Testis (tissue), 2 donors: ENCODE data around the gene AARSD1.

Experiments
- POLR2A ChIP-seq: fragments of 450-650 bp; IDR thresholded peaks from one replicate; pipeline ENCODE4 v1.6.1; 2017; ENCODE audit warnings: antibody characterized with exemption, mild to moderate bottlenecking, moderate library complexity
- TF ChIP-seq, protein P1 (sequence below), 3 experiments: fragments of 450-650 bp in 2 of 3; fragments of 200-600 bp in 1 of 3; sonication (generic) in 1 of 3; IDR thresholded peaks; one replicate each; pipeline ENCODE4 v1.5.1; 2016 to 2019; ENCODE audit warnings: antibody characterized with exemption in 3 of 3, mild to moderate bottlenecking in 2 of 3, moderate library complexity in 1 of 3

DNA sequence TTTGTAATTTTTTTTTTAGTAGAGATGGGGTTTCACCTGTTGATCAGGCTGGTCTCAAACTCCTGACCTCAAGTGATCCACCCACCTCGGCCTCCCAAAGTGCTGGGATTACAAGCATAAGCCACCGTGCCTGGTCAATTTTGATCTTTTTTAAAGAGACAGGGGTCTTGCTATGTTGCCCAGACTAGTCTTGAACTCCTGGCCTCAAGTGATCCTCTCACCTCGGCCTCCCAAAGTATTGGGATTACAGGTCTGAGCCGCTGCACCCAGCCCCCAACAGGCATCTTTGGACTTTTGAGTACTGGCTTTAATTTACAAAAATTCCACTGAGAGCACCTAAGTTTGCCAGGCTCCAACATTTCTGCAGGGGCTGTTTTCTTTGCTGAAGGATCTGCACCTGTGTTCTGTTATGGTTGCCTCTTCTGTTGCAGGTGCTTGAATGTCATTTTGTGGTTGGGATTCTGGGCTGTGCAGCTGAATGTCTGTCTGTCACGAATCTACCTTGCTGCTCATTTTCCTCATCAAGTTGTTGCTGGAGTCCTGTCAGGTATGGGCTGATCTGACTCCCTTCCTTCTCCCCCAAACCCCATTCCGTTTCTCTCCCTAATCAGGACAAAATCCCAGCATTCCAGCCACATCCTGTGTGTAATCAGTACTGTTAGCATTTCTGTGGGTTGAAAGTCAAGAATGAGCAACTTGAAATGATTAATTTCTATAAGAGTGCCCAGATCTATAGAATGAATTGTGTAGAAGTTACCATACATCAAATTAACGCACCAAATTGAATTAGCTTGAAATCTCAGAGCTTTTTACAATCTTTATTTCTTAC, 55.2 kb downstream of the AARSD1 start:
- TF ChIP-seq, protein P1, sequence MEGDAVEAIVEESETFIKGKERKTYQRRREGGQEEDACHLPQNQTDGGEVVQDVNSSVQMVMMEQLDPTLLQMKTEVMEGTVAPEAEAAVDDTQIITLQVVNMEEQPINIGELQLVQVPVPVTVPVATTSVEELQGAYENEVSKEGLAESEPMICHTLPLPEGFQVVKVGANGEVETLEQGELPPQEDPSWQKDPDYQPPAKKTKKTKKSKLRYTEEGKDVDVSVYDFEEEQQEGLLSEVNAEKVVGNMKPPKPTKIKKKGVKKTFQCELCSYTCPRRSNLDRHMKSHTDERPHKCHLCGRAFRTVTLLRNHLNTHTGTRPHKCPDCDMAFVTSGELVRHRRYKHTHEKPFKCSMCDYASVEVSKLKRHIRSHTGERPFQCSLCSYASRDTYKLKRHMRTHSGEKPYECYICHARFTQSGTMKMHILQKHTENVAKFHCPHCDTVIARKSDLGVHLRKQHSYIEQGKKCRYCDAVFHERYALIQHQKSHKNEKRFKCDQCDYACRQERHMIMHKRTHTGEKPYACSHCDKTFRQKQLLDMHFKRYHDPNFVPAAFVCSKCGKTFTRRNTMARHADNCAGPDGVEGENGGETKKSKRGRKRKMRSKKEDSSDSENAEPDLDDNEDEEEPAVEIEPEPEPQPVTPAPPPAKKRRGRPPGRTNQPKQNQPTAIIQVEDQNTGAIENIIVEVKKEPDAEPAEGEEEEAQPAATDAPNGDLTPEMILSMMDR (IDR thresholded peaks at IDR 0.05) = no peak
- TF ChIP-seq POLR2A = no peak
